Measurements from ENCODE around the gene PSEN2.

GRCh38 chr1:226888816-226889215, 18.4 kb downstream of the PSEN2 start:
- TF ChIP-seq POLR2A (IDR thresholded peaks at IDR 0.05; ENCODE audit: low read depth, low read length) (no peak), MAX (IDR thresholded peaks at IDR 0.05; ENCODE audit: insufficient read depth, insufficient read length) (no peak), CTCF (IDR thresholded peaks at IDR 0.05; ENCODE audit: extremely low read depth in 1 of 2, insufficient read depth in 1 of 2, low read depth in 1 of 2, low read length in 2 of 2) (no peak), POLR2AphosphoS5 (IDR thresholded peaks at IDR 0.05; ENCODE audit: insufficient read depth, low read depth, low read length) (no peak), FOS (IDR thresholded peaks at IDR 0.05; ENCODE audit: borderline replicate concordance, insufficient read depth, low read length) (no peak), EZH2 (IDR thresholded peaks at IDR 0.05; ENCODE audit: borderline replicate concordance, low read depth, low read length, severe bottlenecking) (no peak)
